NCI-H2196 treated with DMSO at 0.1 percent for 48 hours (cell line): ENCODE measurements around the gene SLC43A2.
"Not testable (repeated sequence)": the region's sequence is repeated elsewhere in the genome, so short reads cannot be mapped to it uniquely, and the experiment has no call there.

Experiments
- DNase-seq: peaks from one replicate; lab custom pipeline; 2025; ENCODE audit not compliant: unreplicated experiment; lab: John Stamatoyannopoulos, UW

The SLC43A2 gene

GRCh38 chr17:1545618-1546017, 83.0 kb downstream of the SLC43A2 start:
- DNase-seq = no peak

GRCh38 chr17:1542316-1542715, 86.3 kb downstream of the SLC43A2 start:
- DNase-seq = no peak

DNA sequence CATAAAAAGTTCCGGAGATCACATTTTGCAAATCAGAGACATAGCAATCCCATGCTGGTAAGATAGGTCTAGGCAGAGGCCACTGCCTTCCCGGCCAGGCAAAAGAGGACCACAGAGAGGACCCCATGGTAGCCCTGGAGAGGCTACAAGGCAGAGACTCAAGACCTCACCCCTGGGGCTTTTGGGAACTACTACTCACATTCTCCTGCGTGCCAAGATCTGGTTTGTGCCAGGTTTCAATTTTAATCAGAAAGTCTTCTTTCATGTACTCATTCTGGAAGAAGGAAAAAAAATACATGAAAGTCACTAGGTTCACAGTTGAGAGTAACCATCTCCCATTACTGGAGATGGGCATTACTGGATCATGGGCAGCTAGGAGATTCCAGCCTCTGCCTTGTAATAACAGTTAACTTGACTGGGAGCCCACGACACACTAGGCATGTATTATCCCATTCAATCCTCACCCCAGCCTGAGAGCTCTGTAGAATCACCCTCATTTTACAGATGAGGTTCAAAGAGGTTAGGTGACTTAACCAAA, 87.2 kb downstream of the SLC43A2 start:
- no peak for DNase-seq

DNA sequence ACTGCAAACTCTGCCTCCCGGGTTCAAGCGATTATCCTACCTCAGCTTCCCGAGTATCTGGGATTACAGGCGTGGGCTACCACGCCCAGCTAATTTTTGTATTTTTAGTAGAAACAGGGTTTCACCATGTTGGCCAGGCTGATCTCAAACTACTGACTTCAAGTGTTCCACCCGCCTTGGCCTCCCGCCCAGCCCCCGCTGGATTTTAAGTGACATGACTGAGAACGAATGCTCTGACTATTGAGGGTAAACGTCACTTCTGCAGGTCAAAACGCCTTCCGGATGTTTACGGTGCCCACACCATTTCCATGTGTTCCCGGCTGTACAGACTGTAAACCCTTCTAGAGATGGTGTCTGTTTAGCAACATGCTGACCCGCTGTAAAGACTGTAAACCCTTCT, 88.8 kb downstream of the SLC43A2 start:
- DNase-seq = no peak

GRCh38 chr17:1535737-1536136, 92.9 kb downstream of the SLC43A2 start:
- DNase-seq = no peak

DNA sequence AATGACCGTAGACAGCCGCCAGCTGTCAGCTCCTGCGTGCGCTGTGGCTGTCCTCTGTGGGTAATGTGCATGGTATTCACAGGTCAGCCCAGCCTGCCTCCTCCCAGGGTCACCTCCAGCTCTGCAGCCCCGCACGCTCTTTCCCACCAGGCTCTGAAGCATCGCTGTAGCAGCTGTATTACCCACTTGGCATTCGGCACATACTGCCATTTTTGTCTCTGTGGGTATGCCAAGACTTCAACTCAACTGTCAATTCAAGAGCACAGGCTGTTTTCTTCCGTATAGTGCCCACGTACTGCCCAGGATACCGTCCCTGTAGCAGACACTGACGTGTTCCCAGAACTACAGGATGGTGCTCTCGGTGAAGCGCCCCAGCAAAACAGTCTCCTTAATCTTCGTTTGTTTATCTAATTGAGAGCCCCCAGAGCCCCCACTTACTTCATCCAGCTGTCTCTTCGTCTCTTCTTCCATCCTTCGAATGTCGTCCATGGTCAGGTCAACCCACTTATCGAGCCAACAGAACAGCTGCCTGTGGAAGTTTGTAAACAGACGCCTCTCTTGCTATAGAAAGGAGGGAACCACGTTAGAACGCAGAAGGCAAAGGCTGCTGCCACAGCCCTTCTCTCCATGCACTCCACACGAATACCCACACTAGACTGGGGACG, 94.8 kb downstream of the SLC43A2 start:
- no peak for DNase-seq

DNA sequence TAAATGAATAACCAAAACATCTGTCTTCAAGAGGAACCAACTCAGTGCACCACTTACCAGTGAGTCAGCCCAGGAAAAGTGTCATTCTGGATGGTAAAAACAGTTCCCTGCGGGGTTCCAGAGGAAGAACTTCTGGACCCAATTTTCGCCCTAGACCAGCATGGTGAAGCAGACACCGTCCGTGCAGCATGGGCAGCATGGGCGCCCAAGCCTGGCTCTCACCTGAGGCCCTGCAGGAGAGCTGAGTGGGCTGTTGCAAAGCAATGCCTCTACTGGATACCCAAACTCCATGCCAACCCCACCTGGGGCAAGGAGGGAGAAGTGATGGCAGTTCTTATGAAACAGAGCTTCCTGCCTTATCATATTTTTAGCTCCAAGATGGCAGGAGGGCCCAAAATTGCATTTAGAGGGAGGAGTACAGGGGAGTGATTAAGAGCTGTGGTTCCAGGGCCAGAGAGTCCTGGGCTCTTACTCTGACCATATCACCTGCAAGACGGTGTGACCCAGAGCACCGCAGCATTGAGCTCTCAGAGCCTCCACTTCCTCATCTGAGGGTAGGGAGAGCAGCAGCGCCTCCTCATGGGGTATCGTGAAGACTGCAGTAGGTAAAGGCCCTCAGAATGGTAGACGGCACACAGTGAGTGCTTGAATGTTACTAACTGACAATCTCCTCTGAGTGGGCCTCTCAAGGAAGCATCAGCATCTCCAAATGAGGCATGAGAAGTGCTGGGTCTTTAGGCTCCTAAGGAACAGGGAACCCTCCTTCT, 95.6 kb downstream of the SLC43A2 start:
- DNase-seq = no peak

DNA sequence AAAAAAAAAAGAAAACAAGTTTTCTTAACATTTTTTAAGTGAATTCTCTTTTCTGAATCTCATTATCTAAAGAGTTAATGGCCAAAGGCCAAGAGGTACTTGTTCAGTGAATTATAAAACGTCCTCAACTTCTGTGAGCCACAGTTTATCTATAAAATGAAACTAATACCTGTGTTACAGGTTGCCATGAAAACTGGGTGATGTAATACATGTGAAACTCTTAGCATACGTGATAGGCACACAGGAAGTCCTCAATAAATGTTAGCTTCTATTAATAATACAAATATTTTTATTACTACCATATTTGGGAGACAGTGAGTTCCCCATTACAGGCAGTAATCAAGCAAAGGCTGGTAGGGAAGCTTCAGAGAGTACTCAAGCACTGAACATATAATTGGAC, 98.8 kb downstream of the SLC43A2 start:
- no peak for DNase-seq

GRCh38 chr17:1526876-1527275, 101.8 kb downstream of the SLC43A2 start:
- DNase-seq = not testable (repeated sequence)

DNA sequence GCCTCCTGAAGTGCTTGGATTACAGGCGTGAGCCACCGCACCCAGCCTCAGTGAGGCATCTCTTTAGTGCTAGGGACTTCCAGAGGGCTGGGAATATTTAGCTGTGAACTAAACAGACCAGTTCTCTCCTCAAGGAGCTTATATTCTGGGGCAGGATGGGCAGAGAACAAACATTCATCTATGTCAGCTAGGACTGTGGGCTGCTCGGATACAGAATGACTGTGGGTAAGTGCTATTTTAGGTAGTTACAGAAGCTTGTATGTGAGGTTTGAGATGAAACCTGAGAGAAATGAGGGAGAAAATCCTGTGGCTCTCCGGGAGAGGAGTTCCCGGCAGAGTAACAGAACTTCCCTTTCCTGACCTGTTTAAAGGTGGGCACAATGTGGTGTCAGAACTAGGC, 106.0 kb downstream of the SLC43A2 start:
- no peak for DNase-seq

- DNase-seq = no peak
Measured at GRCh38 chr17:1521086-1521640, 107.5 kb downstream of the SLC43A2 start.

- DNase-seq = no peak
Measured at GRCh38 chr17:1519678-1520077, 109.0 kb downstream of the SLC43A2 start.
